CD14-positive monocyte (primary cell): ENCODE results near the gene TMEM175. TPM values are rescaled to one million over a fixed set of nuclear protein-coding genes. Genes with fewer than 3 reads are reported as not detected.

Experiments
- DNase-seq, 3 donors: peaks; one replicate each; pipeline ENCODE4 v3.0.0-alpha.2; 2011 to 2022
- H2AFZ ChIP-seq: 2 replicates; pipeline ENCODE4 v1.6.0; 2012; ENCODE audit warnings: mild to moderate bottlenecking, low read depth, low read length, inconsistent platforms; ENCODE audit not compliant: insufficient read depth, poor library complexity, severe bottlenecking
- H3K27ac ChIP-seq, 2 donors: 1 replicate in 1 of 2; 2 replicates in 1 of 2; pipeline ENCODE4 v1.5.1; 2012 to 2013; ENCODE audit warnings: low read length in 2 of 2, control low read depth in 1 of 2, inconsistent platforms in 1 of 2, low read depth in 1 of 2, mild to moderate bottlenecking in 1 of 2
- H3K27me3 ChIP-seq, 2 donors: one replicate each; pipeline versions ENCODE4 v1.6.0 to v1.6.1; 2011 to 2013; ENCODE audit warnings: low read length in 2 of 2; ENCODE audit not compliant: control insufficient read depth in 2 of 2, insufficient read depth in 2 of 2
- H3K36me3 ChIP-seq, 2 donors: replicated peaks in 1 of 2; 1 replicate in 1 of 2; 2 replicates in 1 of 2; pipeline versions ENCODE4 v1.5.1 to v1.6.1; 2012 to 2013; ENCODE audit warnings: low read length in 2 of 2, control low read depth in 1 of 2, inconsistent platforms in 1 of 2, mild to moderate bottlenecking in 1 of 2; ENCODE audit not compliant: insufficient read depth in 2 of 2, control insufficient read depth in 1 of 2
- H3K4me1 ChIP-seq, 2 donors: 1 replicate in 1 of 2; 2 replicates in 1 of 2; pipeline versions ENCODE4 v1.5.1 to v1.6.1; 2012 to 2013; ENCODE audit warnings: low read length in 2 of 2, control low read depth in 1 of 2, inconsistent platforms in 1 of 2, mild to moderate bottlenecking in 1 of 2, moderate library complexity in 1 of 2; ENCODE audit not compliant: insufficient read depth in 2 of 2, control insufficient read depth in 1 of 2
- H3K4me2 ChIP-seq: replicated peaks from 2 replicates; pipeline ENCODE3; 2012; ENCODE audit warnings: low read length, moderate library complexity, mild to moderate bottlenecking; ENCODE audit not compliant: poor library complexity, severe bottlenecking; ENCODE audit errors: extremely low read depth
- H3K4me3 ChIP-seq, 3 experiments: fragments of 200-600 bp in 1 of 3; sonication (generic) in 1 of 3; replicated peaks in 1 of 3; 1 replicate in 2 of 3; 2 replicates in 1 of 3; pipeline ENCODE4 v1.5.1; 2011 to 2013; ENCODE audit warnings: low read length in 3 of 3, mild to moderate bottlenecking in 3 of 3, control low read depth in 2 of 3, low read depth in 2 of 3, inconsistent platforms in 1 of 3, moderate library complexity in 1 of 3
- H3K79me2 ChIP-seq: 2 replicates; pipeline ENCODE4 v1.6.0; 2012; ENCODE audit warnings: mild to moderate bottlenecking, control low read depth, inconsistent platforms, low read length, moderate library complexity; ENCODE audit not compliant: insufficient read depth
- H3K9ac ChIP-seq: 2 replicates; pipeline ENCODE4 v1.6.0; 2017; ENCODE audit warnings: low read length, mild to moderate bottlenecking; ENCODE audit not compliant: insufficient read depth, poor library complexity, severe bottlenecking
- H3K9me3 ChIP-seq, 2 donors: replicated peaks in 1 of 2; 1 replicate in 1 of 2; 2 replicates in 1 of 2; pipeline versions ENCODE4 v1.5.1 to v1.6.1; 2012 to 2013; ENCODE audit warnings: low read length in 2 of 2, control low read depth in 1 of 2; ENCODE audit not compliant: control insufficient read depth in 1 of 2, insufficient read depth in 1 of 2
- H4K20me1 ChIP-seq: 2 replicates; pipeline ENCODE4 v1.6.0; 2012; ENCODE audit warnings: mild to moderate bottlenecking, low read length, control low read depth, moderate library complexity; ENCODE audit not compliant: insufficient read depth
- H3K27ac Mint-ChIP-seq, 7 donors: one replicate each; pipeline ENCODE4 v1.8.0; 2020; ENCODE audit warnings: mild to moderate bottlenecking in 7 of 7, mixed read lengths in 7 of 7, moderate library complexity in 6 of 7, inconsistent platforms in 2 of 7
- H3K27me3 Mint-ChIP-seq, 3 donors: one replicate each; pipeline ENCODE4 v1.8.0; 2021 to 2022; ENCODE audit warnings: low read depth in 3 of 3, mild to moderate bottlenecking in 3 of 3, mixed read lengths in 3 of 3, moderate library complexity in 3 of 3, inconsistent platforms in 1 of 3
- H3K36me3 Mint-ChIP-seq, 2 donors: one replicate each; pipeline ENCODE4 v1.8.0; 2020; ENCODE audit warnings: mixed read lengths in 2 of 2, inconsistent platforms in 1 of 2, mild to moderate bottlenecking in 1 of 2
- H3K4me1 Mint-ChIP-seq: one replicate; pipeline ENCODE4 v1.8.0; 2020; ENCODE audit warnings: mild to moderate bottlenecking, mixed read lengths
- H3K4me3 Mint-ChIP-seq, 2 donors: one replicate each; pipeline ENCODE4 v1.8.0; 2020; ENCODE audit warnings: mild to moderate bottlenecking in 2 of 2, mixed read lengths in 2 of 2, moderate library complexity in 1 of 2
- H3K9me3 Mint-ChIP-seq, 7 donors: one replicate each; pipeline ENCODE4 v1.8.0; 2020 to 2022; ENCODE audit warnings: mixed read lengths in 7 of 7, mild to moderate bottlenecking in 6 of 7, moderate library complexity in 6 of 7, inconsistent platforms in 2 of 7
- CTCF ChIP-seq: fragments of 200-600 bp; IDR thresholded peaks from one replicate; pipeline ENCODE4 v1.8.0; 2022; ENCODE audit warnings: antibody characterized with exemption, mild to moderate bottlenecking
- WGBS: methylation state at CpG from one replicate; pipeline ENCODE4 v1.1.5; 2013; ENCODE audit warnings: missing lambda C conversion rate; ENCODE audit not compliant: insufficient coverage; 5-methylcytosine and 5-hydroxymethylcytosine counted together
- intact Hi-C, 2 donors: fragments of 100-400 bp; cut with micrococcal nuclease; formaldehyde crosslinking; loops; one replicate each; pipeline versions ENCODE4 v1.15.0 to v1.15.1; 2023
- polyA plus RNA-seq, 3 donors: library from polyadenylated mRNA; depleted of rRNA in 1 of 3; unstranded in 2 of 3; stranded (reverse) in 1 of 3; fragments of 300-500 nt in 2 of 3; fragments of >200 nt in 1 of 3; fragmentation: Illumina TruSeq in 2 of 3; gene quantifications; 1 replicate in 2 of 3; 2 replicates in 1 of 3; pipeline ENCODE4 v1.2.3, GENCODE V29; 2012 to 2021

Gene TMEM175
- polyA plus RNA-seq, 3 donors, result 18.9 to 216 (median 20.7) TPM

- H2AFZ ChIP-seq, result no peak overlapping the region
- peaks cover 73% of the 10 kb centered on the region for H4K20me1 ChIP-seq
- 97% methylated on average over 17 of the region's 22 CpGs for WGBS
- H3K27ac ChIP-seq, result no peak overlapping the region
- no peak overlapping the region for H3K4me2 ChIP-seq
- Mint-ChIP-seq H3K4me1 (no peaks in the 10 kb centered on the region), H3K27ac (no peak overlapping the region), H3K9me3 (peaks cover 0 to 12% (median 0%) of the 10 kb centered on the region in 7 donors), H3K4me3 (no peak overlapping the region), H3K27me3 (peaks cover 0 to 2% (median 0%) of the 10 kb centered on the region in 3 donors), H3K36me3 (peaks cover 79 to 94% of the 10 kb centered on the region in 2 donors)
- no peaks in the 10 kb centered on the region for H3K9me3 ChIP-seq
- no peaks in the 10 kb centered on the region for H3K79me2 ChIP-seq
- no peak overlapping the region for H3K9ac ChIP-seq
- intact Hi-C loops, result no loop called here
- DNase-seq, result no peak
- no peaks in the 10 kb centered on the region for H3K27me3 ChIP-seq
- no peaks in the 10 kb centered on the region for H3K4me1 ChIP-seq
- H3K36me3 ChIP-seq, result peaks cover 83 to 98% of the 10 kb centered on the region in 2 donors
- TF ChIP-seq CTCF, result no peak
- H3K4me3 ChIP-seq, result no peak overlapping the region
Observed at GRCh38 chr4:890036-890695, 42.1 kb upstream of the TMEM175 start.

GRCh38 chr4:891747-892146, 40.5 kb upstream of the TMEM175 start:
- no peaks in the 10 kb centered on the region for H3K4me1 Mint-ChIP-seq
- Histone ChIP-seq H3K4me1 (no peaks in the 10 kb centered on the region), H3K4me2 (no peak overlapping the region), H4K20me1 (peaks cover 72% of the 10 kb centered on the region), H3K9ac (no peak overlapping the region), H3K27ac (no peak overlapping the region), H3K9me3 (no peaks in the 10 kb centered on the region), H3K4me3 (no peak overlapping the region), H3K79me2 (no peaks in the 10 kb centered on the region), H2AFZ (no peak overlapping the region), H3K27me3 (no peaks in the 10 kb centered on the region), H3K36me3 (peaks cover 84 to 98% of the 10 kb centered on the region in 2 donors)
- H3K36me3 Mint-ChIP-seq, result peaks cover 83 to 97% of the 10 kb centered on the region in 2 donors
- no peak overlapping the region for H3K4me3 Mint-ChIP-seq
- H3K9me3 Mint-ChIP-seq, result peaks cover 0 to 12% (median 0%) of the 10 kb centered on the region in 7 donors
- no peak for DNase-seq
- intact Hi-C loops, result no loop called here
- H3K27ac Mint-ChIP-seq, result peak overlapping the region in 3 of 7 donors; percentile 21 to 52 (median 43)
- TF ChIP-seq CTCF, result no peak
- 92% methylated on average over 9 of the region's 10 CpGs for WGBS
- peaks cover 0 to 2% (median 0%) of the 10 kb centered on the region in 3 donors for H3K27me3 Mint-ChIP-seq
